HEK293 (cell line): ENCODE measurements around the gene FREM1.

Experiments
- CTCF ChIA-PET: fragments of 350-600 bp; formaldehyde crosslinking; extraction: SDS; loops from one replicate; lab custom pipeline; 2021; ENCODE audit warnings: antibody characterized with exemption; lab: Yijun Ruan, JAX
- POLR2A ChIA-PET: fragments of 300-600 bp; formaldehyde crosslinking; extraction: SDS; loops from one replicate; lab custom pipeline; 2020; ENCODE audit warnings: antibody characterized with exemption, inconsistent platforms; lab: Yijun Ruan, JAX
- H3K27ac ChIP-seq: fragments of 200-500 bp; sonication (Bioruptor generic); 2 replicates; pipeline ENCODE4 v1.5.1; 2014; ENCODE audit warnings: low read depth, low read length, control low read depth, inconsistent platforms; ENCODE audit errors: extremely low read depth
- H3K36me3 ChIP-seq, 2 experiments: fragments of 200-500 bp in 1 of 2; sonication (Bioruptor generic) in 1 of 2; 1 replicate in 1 of 2; 2 replicates in 1 of 2; pipeline ENCODE4 v1.5.1; 2014 to 2017; ENCODE audit warnings: inconsistent platforms in 2 of 2, low read length in 2 of 2; ENCODE audit not compliant: control insufficient read depth in 2 of 2, insufficient read depth in 1 of 2
- H3K4me1 ChIP-seq: fragments of 200-500 bp; sonication (Bioruptor generic); 2 replicates; pipeline ENCODE4 v1.5.1; 2014; ENCODE audit warnings: mild to moderate bottlenecking, low read length, inconsistent platforms; ENCODE audit not compliant: control insufficient read depth, insufficient read depth
- H3K4me3 ChIP-seq: 2 replicates; pipeline ENCODE4 v1.5.1; 2011; ENCODE audit warnings: low read depth, mild to moderate bottlenecking, control low read depth, low read length, moderate library complexity
- H3K9me3 ChIP-seq: fragments of 200-500 bp; sonication (Bioruptor generic); 2 replicates; pipeline ENCODE4 v1.5.1; 2014; ENCODE audit warnings: low read depth, low read length, inconsistent platforms; ENCODE audit not compliant: control insufficient read depth, insufficient read depth
- BCL11B ChIP-seq: fragments of 450-650 bp; formaldehyde crosslinking; IDR thresholded peaks from 2 replicates; pipeline ENCODE4 v1.5.1; 2016; ENCODE audit warnings: low read depth, missing biosample characterization, missing genetic modification characterization
- KLF10 ChIP-seq: fragments of 450-650 bp; IDR thresholded peaks from 2 replicates; pipeline ENCODE4 v1.5.1; 2018; ENCODE audit warnings: missing biosample characterization, mild to moderate bottlenecking, missing genetic modification characterization
- OSR2 ChIP-seq: fragments of 450-650 bp; formaldehyde crosslinking; IDR thresholded peaks from 2 replicates; pipeline ENCODE4 v1.5.1; 2016; ENCODE audit warnings: missing biosample characterization, missing genetic modification characterization
- SETDB1 ChIP-seq: IDR thresholded peaks from one replicate; pipeline ENCODE4 v1.6.1; 2017; ENCODE audit warnings: mild to moderate bottlenecking, low read length, moderate library complexity, mixed read lengths; ENCODE audit not compliant: insufficient read length
- SP2 ChIP-seq: fragments of 450-650 bp; formaldehyde crosslinking; IDR thresholded peaks from 2 replicates; pipeline ENCODE4 v1.5.1; 2016; ENCODE audit warnings: missing biosample characterization, missing genetic modification characterization
- TCF7L2 ChIP-seq: IDR thresholded peaks from 2 replicates; pipeline ENCODE4 v1.6.1; 2011; ENCODE audit warnings: low read depth, mild to moderate bottlenecking, inconsistent platforms, low read length, moderate library complexity, borderline replicate concordance
- ZNF184 ChIP-seq: fragments of 450-650 bp; IDR thresholded peaks from 2 replicates; pipeline ENCODE4 v1.5.1; 2018; ENCODE audit warnings: missing biosample characterization, mild to moderate bottlenecking, missing genetic modification characterization
- ZNF19 ChIP-seq: fragments of 450-650 bp; formaldehyde crosslinking; IDR thresholded peaks from 2 replicates; pipeline ENCODE4; 2016; ENCODE audit warnings: missing biosample characterization, missing genetic modification characterization, low read depth
- ZNF239 ChIP-seq: fragments of 450-650 bp; formaldehyde crosslinking; IDR thresholded peaks from 2 replicates; pipeline ENCODE4 v1.5.1; 2016; ENCODE audit warnings: missing biosample characterization, missing genetic modification characterization
- ZNF366 ChIP-seq: fragments of 450-650 bp; formaldehyde crosslinking; conservative IDR thresholded peaks from 2 replicates; pipeline ENCODE4 v1.5.1; 2016; ENCODE audit warnings: missing biosample characterization, missing genetic modification characterization
- ZNF404 ChIP-seq: fragments of 450-650 bp; formaldehyde crosslinking; IDR thresholded peaks from 2 replicates; pipeline ENCODE4 v1.5.1; 2017; ENCODE audit warnings: missing biosample characterization, missing genetic modification characterization
- ZNF621 ChIP-seq: fragments of 450-650 bp; formaldehyde crosslinking; IDR thresholded peaks from 2 replicates; pipeline ENCODE4 v1.5.1; 2017; ENCODE audit warnings: missing biosample characterization, missing genetic modification characterization
- ZNF629 ChIP-seq: fragments of 450-650 bp; formaldehyde crosslinking; IDR thresholded peaks from 2 replicates; pipeline ENCODE4 v1.5.1; 2017; ENCODE audit warnings: missing biosample characterization, missing genetic modification characterization
- ZNF658 ChIP-seq: fragments of 450-650 bp; formaldehyde crosslinking; IDR thresholded peaks from 2 replicates; pipeline ENCODE4; 2016; ENCODE audit warnings: missing biosample characterization, missing genetic modification characterization
- ZNF785 ChIP-seq: fragments of 450-650 bp; formaldehyde crosslinking; IDR thresholded peaks from 2 replicates; pipeline ENCODE4 v1.5.1; 2016; ENCODE audit warnings: missing biosample characterization, missing genetic modification characterization
- ZNF843 ChIP-seq: fragments of 450-650 bp; formaldehyde crosslinking; IDR thresholded peaks from 2 replicates; pipeline ENCODE4 v1.5.1; 2016; ENCODE audit warnings: missing biosample characterization, missing genetic modification characterization
- TF ChIP-seq, protein P1 (sequence below): fragments of 450-650 bp; IDR thresholded peaks from 2 replicates; pipeline ENCODE4 v1.5.1; 2018; ENCODE audit warnings: missing biosample characterization, missing genetic modification characterization
- TF ChIP-seq, protein P2 (sequence below): fragments of 450-650 bp; formaldehyde crosslinking; IDR thresholded peaks from 2 replicates; pipeline ENCODE4; 2016; ENCODE audit warnings: missing biosample characterization, missing genetic modification characterization
- TF ChIP-seq, protein P3 (sequence below): fragments of 450-650 bp; formaldehyde crosslinking; IDR thresholded peaks from 2 replicates; pipeline ENCODE4 v1.5.1; 2016; ENCODE audit warnings: missing biosample characterization, missing genetic modification characterization

FREM1 gene

DNA sequence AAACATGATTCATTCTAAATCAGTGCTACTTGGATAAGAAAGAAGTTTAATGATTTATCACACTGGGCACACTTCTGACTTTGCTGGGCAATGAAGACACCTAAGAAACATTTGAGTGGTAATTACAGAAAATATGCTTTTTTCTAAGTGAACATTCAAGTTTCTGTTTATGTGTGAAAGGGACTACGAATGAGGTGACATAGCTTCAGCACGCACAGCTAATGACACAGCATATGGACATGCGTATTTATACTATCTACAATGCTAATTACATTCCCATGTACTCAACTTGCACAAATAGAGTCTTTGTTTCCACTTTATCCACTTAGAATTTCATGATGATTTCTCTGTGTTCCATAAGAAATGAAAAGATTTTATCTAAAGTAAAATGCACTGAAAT, 40.6 kb downstream of the FREM1 start (continued):
- TF ChIP-seq, protein P1, sequence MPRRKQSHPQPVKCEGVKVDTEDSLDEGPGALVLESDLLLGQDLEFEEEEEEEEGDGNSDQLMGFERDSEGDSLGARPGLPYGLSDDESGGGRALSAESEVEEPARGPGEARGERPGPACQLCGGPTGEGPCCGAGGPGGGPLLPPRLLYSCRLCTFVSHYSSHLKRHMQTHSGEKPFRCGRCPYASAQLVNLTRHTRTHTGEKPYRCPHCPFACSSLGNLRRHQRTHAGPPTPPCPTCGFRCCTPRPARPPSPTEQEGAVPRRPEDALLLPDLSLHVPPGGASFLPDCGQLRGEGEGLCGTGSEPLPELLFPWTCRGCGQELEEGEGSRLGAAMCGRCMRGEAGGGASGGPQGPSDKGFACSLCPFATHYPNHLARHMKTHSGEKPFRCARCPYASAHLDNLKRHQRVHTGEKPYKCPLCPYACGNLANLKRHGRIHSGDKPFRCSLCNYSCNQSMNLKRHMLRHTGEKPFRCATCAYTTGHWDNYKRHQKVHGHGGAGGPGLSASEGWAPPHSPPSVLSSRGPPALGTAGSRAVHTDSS (tag by site-specific recombination), result no peak
- no peak for TF ChIP-seq ZNF629 (tag by site-specific recombination)
- TF ChIP-seq ZNF785, result no peak
- no peak for TF ChIP-seq ZNF843

DNA sequence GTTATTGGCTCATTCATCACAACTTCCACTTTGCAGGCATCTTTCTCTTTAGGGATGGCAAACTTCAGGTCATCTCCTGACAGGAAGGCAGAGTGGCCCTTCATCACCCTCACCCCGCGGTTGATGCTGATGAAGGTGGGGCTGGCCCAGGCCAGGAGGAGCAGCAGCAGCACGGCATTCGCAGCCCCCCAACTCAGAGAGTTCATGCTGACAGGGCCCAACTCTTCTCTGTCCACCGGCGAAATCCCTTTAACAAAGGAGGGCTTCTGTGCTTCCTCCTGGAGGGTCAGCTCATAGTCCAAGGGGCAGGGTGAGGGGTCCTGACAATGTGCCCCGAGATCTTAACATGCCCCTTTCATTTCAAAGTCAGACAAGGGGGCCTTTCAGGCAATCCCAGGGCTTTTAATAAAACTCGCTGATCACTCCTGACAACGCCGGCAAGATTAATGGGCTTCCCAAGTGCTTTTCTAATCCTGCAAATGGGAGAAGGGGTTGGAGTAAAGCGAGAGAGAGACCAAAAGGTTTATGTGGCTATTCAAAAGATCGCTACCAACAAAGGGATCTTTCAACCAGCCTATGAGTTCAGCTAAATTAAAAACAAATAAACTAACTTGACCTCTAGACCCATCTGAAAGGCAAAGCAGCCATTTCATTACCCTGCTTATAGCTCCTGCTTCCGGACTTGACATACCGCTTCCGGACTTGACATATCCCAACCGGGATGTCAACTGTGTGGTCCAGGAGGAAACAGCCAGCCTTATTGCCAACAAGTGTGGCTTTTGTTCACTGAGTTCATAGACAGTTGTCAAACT, 41.2 kb downstream of the FREM1 start:
- CTCF ChIA-PET, result interaction anchor here (0.6 to 1.9 kb wide), 4 partner anchors 18 to 266 kb away, joined by 3 to 6 read pairs (median 4); no protein-coding TSS in a partner anchor
- TF ChIP-seq TCF7L2 (peak; percentile 97), SETDB1 (peak; percentile 52), ZNF239 (no peak)
- Histone ChIP-seq H3K4me1 (no peaks in the 10 kb centered on the region), H3K9me3 (no peaks in the 10 kb centered on the region), H3K4me3 (no peak overlapping the region), H3K36me3 (no peaks in the 10 kb centered on the region), H3K27ac (no peak overlapping the region)
- POLR2A ChIA-PET, result no interaction called here

DNA sequence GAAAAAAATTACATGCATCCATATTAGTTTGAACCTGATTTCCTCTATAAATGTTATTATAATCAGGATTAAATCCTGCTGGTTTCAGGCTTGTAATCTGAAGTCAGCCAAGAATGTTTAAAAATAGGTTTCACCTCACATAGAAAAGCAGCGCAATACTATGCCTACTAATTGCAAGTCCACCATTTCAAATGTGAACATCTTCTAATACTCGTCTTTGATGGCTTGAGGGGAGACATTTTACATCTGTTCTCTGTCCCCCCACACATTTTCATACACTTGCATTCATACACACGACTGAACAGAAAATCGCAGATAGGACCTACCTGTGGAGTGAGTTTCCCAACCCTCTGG, 41.8 kb downstream of the FREM1 start:
- H3K27ac ChIP-seq, result no peak overlapping the region
- ChIA-PET POLR2A (no interaction called here), CTCF (interaction anchor here (1.9 kb wide), 1 partner anchor 267 kb away, joined by 4 read pairs; no protein-coding TSS in a partner anchor)
- no peaks in the 10 kb centered on the region for H3K4me1 ChIP-seq
- no peak for TF ChIP-seq ZNF366 (tag by site-specific recombination)
- TF ChIP-seq KLF10 (tag by site-specific recombination), result no peak
- TF ChIP-seq, protein P2, sequence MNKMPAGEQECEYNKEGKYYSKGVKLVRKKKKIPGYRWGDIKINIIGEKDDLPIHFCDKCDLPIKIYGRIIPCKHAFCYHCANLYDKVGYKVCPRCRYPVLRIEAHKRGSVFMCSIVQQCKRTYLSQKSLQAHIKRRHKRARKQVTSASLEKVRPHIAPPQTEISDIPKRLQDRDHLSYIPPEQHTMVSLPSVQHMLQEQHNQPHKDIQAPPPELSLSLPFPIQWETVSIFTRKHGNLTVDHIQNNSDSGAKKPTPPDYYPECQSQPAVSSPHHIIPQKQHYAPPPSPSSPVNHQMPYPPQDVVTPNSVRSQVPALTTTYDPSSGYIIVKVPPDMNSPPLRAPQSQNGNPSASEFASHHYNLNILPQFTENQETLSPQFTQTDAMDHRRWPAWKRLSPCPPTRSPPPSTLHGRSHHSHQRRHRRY (tag by site-specific recombination), result no peak
- TF ChIP-seq ZNF19, result no peak
- no peaks in the 10 kb centered on the region for H3K9me3 ChIP-seq
- no peak overlapping the region for H3K4me3 ChIP-seq
- no peaks in the 10 kb centered on the region for H3K36me3 ChIP-seq

DNA sequence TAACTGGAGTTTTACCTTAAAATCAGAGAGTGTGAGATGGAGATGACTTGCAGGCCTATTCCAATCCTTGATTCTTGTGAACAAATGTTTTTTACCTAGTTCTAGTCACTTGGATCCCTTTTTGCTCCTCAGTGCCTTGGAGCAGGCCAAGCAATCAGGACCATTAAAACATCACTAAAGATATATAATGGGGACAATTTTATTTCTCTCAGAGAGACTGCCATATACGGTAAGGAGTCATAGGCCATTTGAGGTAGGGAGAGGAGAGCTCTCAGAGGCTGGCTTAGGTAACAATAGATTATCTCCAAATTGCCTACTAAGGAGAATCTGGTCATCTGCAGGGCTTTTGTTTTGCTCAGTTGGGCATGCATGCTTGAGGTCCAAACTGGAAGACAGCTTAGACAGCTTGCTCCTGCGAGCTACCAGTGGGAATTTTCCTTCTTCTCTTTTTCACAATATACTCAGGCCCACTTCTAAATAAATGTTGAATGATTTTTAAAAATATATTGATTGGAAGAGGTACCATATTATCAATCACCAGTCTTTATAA, 44.0 kb downstream of the FREM1 start:
- H3K9me3 ChIP-seq, result no peaks in the 10 kb centered on the region
- no peaks in the 10 kb centered on the region for H3K4me1 ChIP-seq
- H3K4me3 ChIP-seq, result no peak overlapping the region
- ChIA-PET CTCF (interaction anchor here (1.7 kb wide), 1 partner anchor 20 kb away, joined by 5 read pairs; no protein-coding TSS in a partner anchor), POLR2A (no interaction called here)
- H3K36me3 ChIP-seq, result no peaks in the 10 kb centered on the region
- no peak overlapping the region for H3K27ac ChIP-seq
- TF ChIP-seq, protein P3, sequence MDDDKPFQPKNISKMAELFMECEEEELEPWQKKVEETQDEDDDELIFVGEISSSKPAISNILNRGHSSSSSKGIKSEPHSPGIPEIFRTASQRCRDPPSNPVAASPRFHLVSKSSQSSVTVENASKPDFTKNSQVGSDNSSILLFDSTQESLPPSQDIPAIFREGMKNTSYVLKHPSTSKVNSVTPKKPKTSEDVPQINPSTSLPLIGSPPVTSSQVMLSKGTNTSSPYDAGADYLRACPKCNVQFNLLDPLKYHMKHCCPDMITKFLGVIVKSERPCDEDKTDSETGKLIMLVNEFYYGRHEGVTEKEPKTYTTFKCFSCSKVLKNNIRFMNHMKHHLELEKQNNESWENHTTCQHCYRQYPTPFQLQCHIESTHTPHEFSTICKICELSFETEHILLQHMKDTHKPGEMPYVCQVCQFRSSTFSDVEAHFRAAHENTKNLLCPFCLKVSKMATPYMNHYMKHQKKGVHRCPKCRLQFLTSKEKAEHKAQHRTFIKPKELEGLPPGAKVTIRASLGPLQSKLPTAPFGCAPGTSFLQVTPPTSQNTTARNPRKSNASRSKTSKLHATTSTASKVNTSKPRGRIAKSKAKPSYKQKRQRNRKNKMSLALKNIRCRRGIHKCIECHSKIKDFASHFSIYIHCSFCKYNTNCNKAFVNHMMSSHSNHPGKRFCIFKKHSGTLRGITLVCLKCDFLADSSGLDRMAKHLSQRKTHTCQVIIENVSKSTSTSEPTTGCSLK (tag by site-specific recombination), result no peak
- no peak for TF ChIP-seq ZNF621 (tag by site-specific recombination)
- no peak for TF ChIP-seq OSR2
- no peak for TF ChIP-seq ZNF404
- TF ChIP-seq ZNF184 (tag by site-specific recombination), result no peak
- TF ChIP-seq BCL11B (tag by site-specific recombination), result no peak
- no peak for TF ChIP-seq ZNF658 (tag by site-specific recombination)
- no peak for TF ChIP-seq SP2 (tag by site-specific recombination)
